Measurements from ENCODE around the gene FOXP1.
A peak's percentile ranks its signal among the peaks of the same experiment; 100 is the strongest.

The FOXP1 gene

GRCh38 chr3:71070497-71071463 is 512.7 kb downstream of the FOXP1 start:
- H3K4me3 ChIP-seq (ENCODE audit: control insufficient read depth, low read depth, low read length), result no peak overlapping the region
- DNase-seq (ENCODE audit: low read depth), result no peak
- TF ChIP-seq, protein P1, sequence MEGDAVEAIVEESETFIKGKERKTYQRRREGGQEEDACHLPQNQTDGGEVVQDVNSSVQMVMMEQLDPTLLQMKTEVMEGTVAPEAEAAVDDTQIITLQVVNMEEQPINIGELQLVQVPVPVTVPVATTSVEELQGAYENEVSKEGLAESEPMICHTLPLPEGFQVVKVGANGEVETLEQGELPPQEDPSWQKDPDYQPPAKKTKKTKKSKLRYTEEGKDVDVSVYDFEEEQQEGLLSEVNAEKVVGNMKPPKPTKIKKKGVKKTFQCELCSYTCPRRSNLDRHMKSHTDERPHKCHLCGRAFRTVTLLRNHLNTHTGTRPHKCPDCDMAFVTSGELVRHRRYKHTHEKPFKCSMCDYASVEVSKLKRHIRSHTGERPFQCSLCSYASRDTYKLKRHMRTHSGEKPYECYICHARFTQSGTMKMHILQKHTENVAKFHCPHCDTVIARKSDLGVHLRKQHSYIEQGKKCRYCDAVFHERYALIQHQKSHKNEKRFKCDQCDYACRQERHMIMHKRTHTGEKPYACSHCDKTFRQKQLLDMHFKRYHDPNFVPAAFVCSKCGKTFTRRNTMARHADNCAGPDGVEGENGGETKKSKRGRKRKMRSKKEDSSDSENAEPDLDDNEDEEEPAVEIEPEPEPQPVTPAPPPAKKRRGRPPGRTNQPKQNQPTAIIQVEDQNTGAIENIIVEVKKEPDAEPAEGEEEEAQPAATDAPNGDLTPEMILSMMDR (conservative IDR thresholded peaks at IDR 0.05; ENCODE audit: control insufficient read depth, insufficient read depth, low read depth, low read length), result no peak

- H3K4me3 ChIP-seq (ENCODE audit: control insufficient read depth, low read depth, low read length), result no peak overlapping the region
- DNase-seq (ENCODE audit: low read depth), result peak; percentile 83
- TF ChIP-seq, protein P1 (conservative IDR thresholded peaks at IDR 0.05; ENCODE audit: control insufficient read depth, insufficient read depth, low read depth, low read length), result peak; percentile 60
Measured at GRCh38 chr3:71069797-71070196, 513.7 kb downstream of the FOXP1 start.

DNA sequence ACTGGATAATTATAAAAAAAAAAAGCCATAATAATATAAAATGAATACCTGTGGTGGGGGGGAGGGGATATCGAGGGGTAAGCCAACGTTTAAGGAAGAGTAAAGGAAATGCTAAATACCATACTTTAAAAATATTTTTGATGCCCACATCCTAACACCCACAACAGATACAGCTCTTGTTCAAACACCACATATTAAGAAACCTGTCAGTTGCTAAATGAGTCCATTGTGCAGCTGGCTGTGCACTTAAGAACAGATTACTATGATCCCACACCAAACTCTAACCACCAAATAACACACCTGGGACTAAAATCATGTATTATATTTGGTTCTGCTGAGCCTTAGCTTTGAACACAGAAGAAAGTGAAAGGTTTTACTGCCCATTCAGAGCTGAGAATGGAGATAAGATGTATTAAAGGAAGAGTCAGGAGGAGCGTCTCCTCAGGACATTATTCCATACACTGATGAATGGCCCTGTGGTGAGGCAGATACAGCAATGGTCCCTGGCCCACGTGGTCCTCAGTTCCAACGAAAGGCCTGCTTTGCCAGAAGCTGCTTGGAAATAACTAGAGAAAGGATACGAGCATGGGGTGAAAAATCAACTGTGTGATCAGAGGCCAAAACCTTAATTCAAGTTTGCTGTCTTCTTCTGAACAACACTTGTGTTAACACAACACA is 515.4 kb downstream of the FOXP1 start:
- DNase-seq (ENCODE audit: low read depth), result no peak
- TF ChIP-seq, protein P1 (conservative IDR thresholded peaks at IDR 0.05; ENCODE audit: control insufficient read depth, insufficient read depth, low read depth, low read length), result no peak
- H3K4me3 ChIP-seq (ENCODE audit: control insufficient read depth, low read depth, low read length), result no peak overlapping the region

GRCh38 chr3:71066849-71067261 is 516.7 kb downstream of the FOXP1 start:
- no peak overlapping the region for H3K4me3 ChIP-seq (ENCODE audit: control insufficient read depth, low read depth, low read length)

GRCh38 chr3:71066356-71066755 is 517.2 kb downstream of the FOXP1 start:
- TF ChIP-seq, protein P1 (conservative IDR thresholded peaks at IDR 0.05; ENCODE audit: control insufficient read depth, insufficient read depth, low read depth, low read length), result no peak
- H3K4me3 ChIP-seq (ENCODE audit: control insufficient read depth, low read depth, low read length), result no peak overlapping the region
- no peak for DNase-seq (ENCODE audit: low read depth)

More at GRCh38 chr3:71066849-71067261, 516.7 kb downstream of the FOXP1 start:
- TF ChIP-seq, protein P1 (conservative IDR thresholded peaks at IDR 0.05; ENCODE audit: control insufficient read depth, insufficient read depth, low read depth, low read length), result no peak
- peak; percentile 69 for DNase-seq (ENCODE audit: low read depth)

DNA sequence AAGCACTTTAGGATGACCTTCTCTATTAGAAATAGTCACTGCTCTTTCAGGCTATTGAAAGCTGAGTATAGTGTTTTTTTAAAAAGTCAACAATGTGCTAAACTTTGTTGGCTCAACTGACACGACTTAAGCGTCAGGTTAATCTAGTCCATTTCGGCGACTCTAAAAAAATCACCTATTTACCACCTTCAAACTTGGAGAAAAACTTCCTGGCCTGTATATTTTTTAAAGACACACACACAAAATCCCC is 517.8 kb downstream of the FOXP1 start:
- no peak for DNase-seq (ENCODE audit: low read depth)
- H3K4me3 ChIP-seq (ENCODE audit: control insufficient read depth, low read depth, low read length), result peak overlapping the region; percentile 68
- TF ChIP-seq, protein P1 (conservative IDR thresholded peaks at IDR 0.05; ENCODE audit: control insufficient read depth, insufficient read depth, low read depth, low read length), result no peak
